ENCODE results near the gene LYVE1.
A peak's percentile ranks its signal among the peaks of the same experiment; 100 is the strongest.

Gene LYVE1, protein sequence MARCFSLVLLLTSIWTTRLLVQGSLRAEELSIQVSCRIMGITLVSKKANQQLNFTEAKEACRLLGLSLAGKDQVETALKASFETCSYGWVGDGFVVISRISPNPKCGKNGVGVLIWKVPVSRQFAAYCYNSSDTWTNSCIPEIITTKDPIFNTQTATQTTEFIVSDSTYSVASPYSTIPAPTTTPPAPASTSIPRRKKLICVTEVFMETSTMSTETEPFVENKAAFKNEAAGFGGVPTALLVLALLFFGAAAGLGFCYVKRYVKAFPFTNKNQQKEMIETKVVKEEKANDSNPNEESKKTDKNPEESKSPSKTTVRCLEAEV

DNA sequence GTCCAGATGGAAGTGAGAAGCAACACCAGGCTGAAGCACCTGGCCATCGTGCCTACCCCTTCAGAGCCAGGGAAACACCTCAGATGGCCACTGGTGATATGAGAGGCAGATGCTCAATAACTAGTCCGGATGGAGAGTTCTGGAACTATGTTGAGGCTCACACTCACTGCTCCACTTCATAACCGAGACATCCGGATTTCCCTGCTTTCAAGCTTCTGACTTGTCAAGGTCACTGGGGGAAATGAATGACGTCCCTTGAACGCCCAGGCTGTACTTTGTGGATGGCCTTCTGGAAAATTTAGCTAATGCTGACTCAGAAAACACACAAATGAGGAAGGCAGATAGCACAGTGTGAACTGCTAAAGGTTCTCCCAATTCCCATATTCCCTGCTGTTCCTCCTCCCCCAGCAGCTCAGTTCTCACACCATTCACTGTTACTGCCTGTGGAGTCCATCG lies at the start of gene LYVE1:
LYVE1 (minus strand) TSS at position 180 of the 456 bp plus-strand sequence; CDS start at position 47, 133 bp downstream.
- Histone ChIP-seq H3K27me3 (ENCODE audit: low read depth, low read length) (no peaks in the 10 kb centered on the region), H3K9me3 (ENCODE audit: control insufficient read depth in 1 of 2, low read length in 2 of 2) (no peaks in the 10 kb centered on the region), H3K4me3 (ENCODE audit: low read depth in 1 of 2, low read length in 2 of 2) (peak within 1 kb of the TSS in 1 of 2 donors; percentile 49), H3K4me1 (ENCODE audit: control insufficient read depth in 1 of 2, insufficient read depth in 2 of 2, low read length in 2 of 2) (peaks cover 7 to 11% of the 10 kb centered on the region in 2 donors), H3K36me3 (ENCODE audit: control insufficient read depth in 1 of 2, insufficient read depth in 2 of 2, low read length in 2 of 2) (no peaks in the 10 kb centered on the region), H3K27ac (ENCODE audit: low read length) (peak within 1 kb of the TSS; percentile 74)

DNA sequence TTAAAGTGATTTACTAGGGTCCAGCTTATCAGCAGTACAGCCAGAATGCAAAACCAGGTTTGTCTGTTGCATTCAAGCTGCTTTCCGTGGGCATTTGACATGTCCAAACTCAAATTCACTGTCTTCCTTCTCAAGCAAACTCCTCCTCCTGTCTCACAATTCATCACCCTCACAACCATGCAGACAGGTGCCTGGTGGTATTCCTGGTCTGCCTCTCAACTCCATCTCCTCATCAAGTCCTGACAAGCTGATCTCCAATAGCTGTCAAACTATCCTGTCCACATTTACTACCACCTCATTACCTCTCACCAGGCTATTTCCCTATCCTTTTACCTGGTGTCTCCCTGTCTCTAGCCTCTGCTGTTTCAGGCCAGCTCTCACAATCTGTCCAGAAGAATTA lies 49.1 kb upstream of the LYVE1 start:
- Histone ChIP-seq H3K4me1 (ENCODE audit: control insufficient read depth in 1 of 2, insufficient read depth in 2 of 2, low read length in 2 of 2) (no peaks in the 10 kb centered on the region), H3K27ac (ENCODE audit: low read length) (peak overlapping the region; percentile 56), H3K36me3 (ENCODE audit: control insufficient read depth in 1 of 2, insufficient read depth in 2 of 2, low read length in 2 of 2) (no peaks in the 10 kb centered on the region), H3K27me3 (ENCODE audit: low read depth, low read length) (no peaks in the 10 kb centered on the region), H3K4me3 (ENCODE audit: low read depth in 1 of 2, low read length in 2 of 2) (no peak overlapping the region), H3K9me3 (ENCODE audit: control insufficient read depth in 1 of 2, low read length in 2 of 2) (no peaks in the 10 kb centered on the region)

DNA sequence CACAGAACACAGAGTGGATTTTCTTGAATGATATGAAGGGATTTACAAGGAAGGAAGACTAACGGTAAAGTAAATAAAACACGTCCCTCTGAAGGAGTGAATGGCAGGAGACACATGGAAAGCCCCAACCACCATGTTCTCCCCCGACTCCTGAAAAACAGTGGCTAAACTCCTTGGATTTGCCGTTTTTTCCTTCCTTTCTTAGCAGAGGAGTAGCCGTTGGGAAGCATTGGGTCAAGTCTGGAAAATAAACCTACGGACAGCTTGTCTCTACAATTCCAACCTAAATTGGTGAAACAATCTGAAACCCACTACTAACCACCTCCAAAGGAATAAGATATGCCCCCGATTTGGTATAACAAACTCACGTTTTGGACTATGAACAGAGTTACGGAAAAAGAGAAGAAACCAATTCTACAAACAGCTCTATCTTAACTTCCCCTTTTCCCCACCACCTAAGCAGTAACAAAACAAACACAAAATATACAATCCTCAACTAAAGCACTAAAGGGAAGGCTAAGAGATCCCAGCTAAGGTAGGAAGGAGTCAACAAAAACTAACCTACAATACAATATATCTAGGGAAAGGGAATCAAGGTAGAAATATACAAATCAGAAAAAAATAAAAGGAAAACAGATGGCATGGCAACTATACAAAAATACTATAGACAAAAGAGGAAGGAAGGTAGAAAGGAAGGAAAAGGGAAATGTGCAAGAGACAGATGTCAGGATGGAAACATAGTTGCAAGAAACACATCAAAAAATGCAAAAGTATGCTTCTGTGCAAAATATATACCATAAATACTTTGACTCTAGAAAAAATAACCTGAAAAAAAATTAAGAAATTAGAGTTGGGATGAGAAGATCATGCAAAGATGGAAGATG lies 43.8 kb upstream of the LYVE1 start:
- H3K4me1 ChIP-seq (ENCODE audit: control insufficient read depth in 1 of 2, insufficient read depth in 2 of 2, low read length in 2 of 2) = peaks cover 0 to 8% of the 10 kb centered on the region in 2 donors
- H3K4me3 ChIP-seq (ENCODE audit: low read depth in 1 of 2, low read length in 2 of 2) = no peak overlapping the region
- H3K27ac ChIP-seq (ENCODE audit: low read length) = no peak overlapping the region
- H3K27me3 ChIP-seq (ENCODE audit: low read depth, low read length) = no peaks in the 10 kb centered on the region
- H3K36me3 ChIP-seq (ENCODE audit: control insufficient read depth in 1 of 2, insufficient read depth in 2 of 2, low read length in 2 of 2) = peaks cover 0 to 8% of the 10 kb centered on the region in 2 donors
- H3K9me3 ChIP-seq (ENCODE audit: control insufficient read depth in 1 of 2, low read length in 2 of 2) = no peaks in the 10 kb centered on the region

DNA sequence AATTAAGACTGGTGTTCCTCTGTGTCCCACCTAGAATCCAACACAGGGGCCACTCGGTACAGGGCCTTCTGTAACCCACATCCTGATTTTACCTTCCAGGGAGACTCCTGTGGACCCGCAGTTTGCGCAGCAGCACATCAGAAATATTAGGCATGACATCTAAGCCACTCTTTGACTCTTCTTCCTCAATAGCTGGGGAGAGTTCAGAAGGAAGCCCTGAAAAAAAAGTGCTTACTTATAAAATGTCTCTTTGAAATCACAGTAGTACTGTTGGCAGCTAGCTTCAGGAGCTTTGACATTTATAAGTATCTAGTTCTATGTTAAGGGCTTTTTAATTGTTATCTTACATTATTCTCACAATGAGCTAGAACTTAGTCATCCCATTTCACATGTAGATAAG lies 41.2 kb upstream of the LYVE1 start:
- Histone ChIP-seq H3K4me3 (ENCODE audit: low read depth in 1 of 2, low read length in 2 of 2) (no peak overlapping the region), H3K36me3 (ENCODE audit: control insufficient read depth in 1 of 2, insufficient read depth in 2 of 2, low read length in 2 of 2) (peaks cover 0 to 23% of the 10 kb centered on the region in 2 donors), H3K27me3 (ENCODE audit: low read depth, low read length) (no peaks in the 10 kb centered on the region), H3K9me3 (ENCODE audit: control insufficient read depth in 1 of 2, low read length in 2 of 2) (no peaks in the 10 kb centered on the region), H3K4me1 (ENCODE audit: control insufficient read depth in 1 of 2, insufficient read depth in 2 of 2, low read length in 2 of 2) (peaks cover 0 to 19% of the 10 kb centered on the region in 2 donors), H3K27ac (ENCODE audit: low read length) (no peak overlapping the region)

DNA sequence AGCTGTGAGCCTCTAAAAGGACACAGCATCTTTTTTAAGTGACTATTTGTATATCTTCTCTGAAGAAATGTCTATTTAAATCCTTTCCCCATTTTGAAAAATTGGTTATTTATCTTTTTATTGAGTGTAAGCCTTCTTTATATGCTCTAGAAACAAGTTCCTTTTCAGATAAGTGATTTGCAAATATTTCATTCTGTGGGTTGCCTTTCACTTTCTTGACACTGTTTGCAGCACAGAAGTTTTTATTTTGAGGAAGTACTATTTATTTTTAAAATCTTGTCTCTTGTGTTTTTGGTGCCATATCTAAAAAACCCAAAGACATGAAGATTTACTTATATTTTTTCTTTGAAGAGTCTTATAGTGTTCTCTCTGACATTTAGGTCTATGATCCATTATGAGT lies 40.1 kb upstream of the LYVE1 start:
- H3K27ac ChIP-seq (ENCODE audit: low read length) = no peak overlapping the region
- H3K4me1 ChIP-seq (ENCODE audit: control insufficient read depth in 1 of 2, insufficient read depth in 2 of 2, low read length in 2 of 2) = peaks cover 3 to 27% of the 10 kb centered on the region in 2 donors
- no peak overlapping the region for H3K4me3 ChIP-seq (ENCODE audit: low read depth in 1 of 2, low read length in 2 of 2)
- no peaks in the 10 kb centered on the region for H3K27me3 ChIP-seq (ENCODE audit: low read depth, low read length)
- H3K9me3 ChIP-seq (ENCODE audit: control insufficient read depth in 1 of 2, low read length in 2 of 2) = no peaks in the 10 kb centered on the region
- peaks cover 0 to 23% of the 10 kb centered on the region in 2 donors for H3K36me3 ChIP-seq (ENCODE audit: control insufficient read depth in 1 of 2, insufficient read depth in 2 of 2, low read length in 2 of 2)

DNA sequence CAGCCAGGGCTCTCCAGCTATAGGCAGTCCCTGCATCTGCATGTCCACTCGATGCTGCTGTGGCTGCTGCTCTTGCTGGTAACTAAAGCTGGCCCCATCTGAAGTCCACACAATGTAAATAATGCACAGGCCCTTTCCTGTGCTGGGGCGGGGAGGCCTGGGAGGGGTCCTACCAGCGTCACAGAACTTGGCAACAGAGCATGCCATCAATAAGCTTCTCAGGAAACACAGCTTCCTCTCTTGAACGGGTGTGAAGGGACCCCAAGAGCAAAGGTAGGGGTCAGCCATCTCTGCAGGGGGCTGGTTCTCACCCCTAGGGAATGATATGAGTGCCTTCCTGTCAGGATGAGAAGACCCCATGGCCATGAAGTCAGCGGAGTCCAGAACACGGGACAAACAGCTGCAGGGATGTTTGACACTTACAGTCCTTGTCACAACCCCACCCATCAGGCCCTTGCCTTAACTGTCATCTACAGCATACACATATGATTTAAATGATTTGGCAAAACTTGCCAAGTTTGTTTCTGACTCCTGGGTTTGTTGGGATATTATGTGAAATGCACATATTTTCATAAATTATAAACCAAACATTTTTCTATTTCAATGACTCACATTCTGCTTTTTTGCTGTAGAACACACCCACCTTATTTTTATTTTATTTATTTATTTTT lies 39.1 kb upstream of the LYVE1 start:
- no peak overlapping the region for H3K4me3 ChIP-seq (ENCODE audit: low read depth in 1 of 2, low read length in 2 of 2)
- H3K4me1 ChIP-seq (ENCODE audit: control insufficient read depth in 1 of 2, insufficient read depth in 2 of 2, low read length in 2 of 2) = peaks cover 3 to 32% of the 10 kb centered on the region in 2 donors
- no peaks in the 10 kb centered on the region for H3K9me3 ChIP-seq (ENCODE audit: control insufficient read depth in 1 of 2, low read length in 2 of 2)
- peak overlapping the region; percentile 42 for H3K27ac ChIP-seq (ENCODE audit: low read length)
- peaks cover 0 to 23% of the 10 kb centered on the region in 2 donors for H3K36me3 ChIP-seq (ENCODE audit: control insufficient read depth in 1 of 2, insufficient read depth in 2 of 2, low read length in 2 of 2)
- H3K27me3 ChIP-seq (ENCODE audit: low read depth, low read length) = no peaks in the 10 kb centered on the region

DNA sequence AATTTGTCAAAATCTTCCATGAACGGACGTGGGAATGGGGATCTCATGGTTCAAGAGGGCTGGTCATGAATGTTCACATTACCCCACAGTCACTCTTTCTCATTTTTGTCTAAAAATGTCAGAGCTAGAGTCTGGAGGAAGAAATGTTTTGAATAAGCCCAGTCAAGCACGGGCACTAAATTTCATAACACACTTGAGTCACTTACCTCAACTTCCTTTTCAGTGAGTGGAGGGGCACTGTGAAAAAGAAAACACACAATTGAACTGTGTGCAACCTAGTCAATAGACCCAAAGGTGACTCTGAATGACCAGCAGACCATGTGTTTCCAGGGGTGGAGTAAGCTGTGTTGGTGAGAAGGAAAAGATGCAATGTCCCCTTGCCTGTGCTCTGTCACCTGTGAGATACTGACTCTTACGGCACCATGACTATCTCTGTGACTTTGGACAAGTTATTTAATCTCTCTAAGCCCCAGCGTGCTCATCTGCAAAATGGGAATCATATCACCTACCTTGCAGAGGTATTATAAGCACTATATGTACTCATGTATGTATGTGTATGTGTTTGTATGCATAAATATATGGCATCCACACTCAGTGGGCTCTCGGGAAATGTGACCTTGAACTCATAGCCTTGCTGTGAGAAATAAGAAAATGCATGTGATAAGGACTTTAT lies 38.2 kb upstream of the LYVE1 start:
- Histone ChIP-seq H3K9me3 (ENCODE audit: control insufficient read depth in 1 of 2, low read length in 2 of 2) (no peaks in the 10 kb centered on the region), H3K4me3 (ENCODE audit: low read depth in 1 of 2, low read length in 2 of 2) (peak overlapping the region in 1 of 2 donors; percentile 10), H3K27me3 (ENCODE audit: low read depth, low read length) (no peaks in the 10 kb centered on the region), H3K27ac (ENCODE audit: low read length) (peak overlapping the region; percentile 61), H3K36me3 (ENCODE audit: control insufficient read depth in 1 of 2, insufficient read depth in 2 of 2, low read length in 2 of 2) (peaks cover 0 to 23% of the 10 kb centered on the region in 2 donors), H3K4me1 (ENCODE audit: control insufficient read depth in 1 of 2, insufficient read depth in 2 of 2, low read length in 2 of 2) (peaks cover 3 to 36% of the 10 kb centered on the region in 2 donors)

DNA sequence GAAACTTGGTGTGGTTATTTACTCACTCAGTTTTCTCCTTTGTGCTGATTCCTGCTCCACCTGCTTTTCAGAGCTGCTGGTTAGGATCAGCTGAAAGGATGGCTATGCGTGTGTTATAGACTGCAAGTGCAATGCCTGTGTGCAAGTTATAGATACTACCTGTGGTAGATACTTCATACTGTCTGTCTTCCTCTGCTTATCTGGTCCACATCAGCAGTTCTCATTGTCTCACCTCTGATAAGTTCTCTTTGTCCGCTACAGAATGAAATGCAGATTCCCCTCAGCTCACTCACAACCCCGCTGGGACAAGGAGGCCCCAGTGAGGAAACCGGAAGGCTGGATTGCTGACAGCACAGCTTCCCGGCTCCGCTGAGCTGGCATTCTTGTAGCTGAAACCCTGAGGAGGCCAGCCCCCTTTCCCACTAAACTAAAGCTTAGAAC lies 37.5 kb upstream of the LYVE1 start:
- Histone ChIP-seq H3K4me1 (ENCODE audit: control insufficient read depth in 1 of 2, insufficient read depth in 2 of 2, low read length in 2 of 2) (peaks cover 8 to 38% of the 10 kb centered on the region in 2 donors), H3K9me3 (ENCODE audit: control insufficient read depth in 1 of 2, low read length in 2 of 2) (no peaks in the 10 kb centered on the region), H3K4me3 (ENCODE audit: low read depth in 1 of 2, low read length in 2 of 2) (peak overlapping the region in 1 of 2 donors; percentile 22), H3K27ac (ENCODE audit: low read length) (peak overlapping the region; percentile 61), H3K36me3 (ENCODE audit: control insufficient read depth in 1 of 2, insufficient read depth in 2 of 2, low read length in 2 of 2) (peaks cover 7 to 23% of the 10 kb centered on the region in 2 donors), H3K27me3 (ENCODE audit: low read depth, low read length) (no peaks in the 10 kb centered on the region)

DNA sequence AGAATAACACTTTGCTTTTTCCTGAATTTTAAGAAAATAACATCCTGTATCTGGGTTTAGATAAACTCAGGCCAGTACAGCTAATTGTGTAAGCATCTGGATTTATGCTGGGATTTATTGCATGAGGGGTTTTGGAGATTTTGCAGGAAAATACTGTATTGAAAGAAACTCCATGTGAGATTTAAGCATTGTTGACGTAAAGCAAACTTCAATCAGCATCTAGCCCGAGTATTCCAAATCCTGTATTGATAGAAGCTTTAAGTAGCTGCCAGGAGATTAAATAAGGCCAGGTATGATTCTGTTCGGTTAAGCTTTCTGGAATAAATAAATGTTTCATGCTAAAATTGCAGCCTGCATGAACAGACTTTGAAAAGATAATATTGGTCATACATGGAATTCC lies 36.3 kb upstream of the LYVE1 start:
- Histone ChIP-seq H3K4me1 (ENCODE audit: control insufficient read depth in 1 of 2, insufficient read depth in 2 of 2, low read length in 2 of 2) (peaks cover 8 to 50% of the 10 kb centered on the region in 2 donors), H3K9me3 (ENCODE audit: control insufficient read depth in 1 of 2, low read length in 2 of 2) (no peaks in the 10 kb centered on the region), H3K27me3 (ENCODE audit: low read depth, low read length) (no peaks in the 10 kb centered on the region), H3K36me3 (ENCODE audit: control insufficient read depth in 1 of 2, insufficient read depth in 2 of 2, low read length in 2 of 2) (peaks cover 8 to 23% of the 10 kb centered on the region in 2 donors), H3K27ac (ENCODE audit: low read length) (peak overlapping the region; percentile 61), H3K4me3 (ENCODE audit: low read depth in 1 of 2, low read length in 2 of 2) (no peak overlapping the region)

DNA sequence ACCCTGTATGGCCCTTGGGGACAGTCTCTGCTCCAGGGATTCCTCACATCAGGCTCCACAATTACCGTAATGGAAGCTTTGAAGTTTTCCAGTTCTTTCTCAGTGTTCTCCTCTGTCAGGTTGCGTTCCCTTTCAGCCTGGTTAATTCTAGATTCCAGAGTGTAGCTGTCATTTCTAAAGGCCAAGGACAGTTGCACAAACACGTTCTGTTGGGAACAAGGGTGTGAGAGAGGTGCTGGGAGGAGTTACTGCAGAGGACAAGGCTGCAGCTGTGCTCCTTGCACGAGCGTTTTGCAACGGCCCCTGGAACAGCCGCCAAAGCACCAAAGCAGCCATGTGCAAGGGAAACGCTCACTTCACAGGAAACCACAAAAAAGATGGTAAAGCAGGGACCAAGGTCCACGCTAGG lies 35.9 kb upstream of the LYVE1 start:
- H3K36me3 ChIP-seq (ENCODE audit: control insufficient read depth in 1 of 2, insufficient read depth in 2 of 2, low read length in 2 of 2) = peaks cover 8 to 19% of the 10 kb centered on the region in 2 donors
- H3K27me3 ChIP-seq (ENCODE audit: low read depth, low read length) = no peaks in the 10 kb centered on the region
- H3K27ac ChIP-seq (ENCODE audit: low read length) = peak overlapping the region; percentile 61
- no peak overlapping the region for H3K4me3 ChIP-seq (ENCODE audit: low read depth in 1 of 2, low read length in 2 of 2)
- peaks cover 8 to 54% of the 10 kb centered on the region in 2 donors for H3K4me1 ChIP-seq (ENCODE audit: control insufficient read depth in 1 of 2, insufficient read depth in 2 of 2, low read length in 2 of 2)
- no peaks in the 10 kb centered on the region for H3K9me3 ChIP-seq (ENCODE audit: control insufficient read depth in 1 of 2, low read length in 2 of 2)
